GM12891 (cell line): ENCODE measurements around the gene ADAMTSL3.

Experiments
- DNase-seq: peaks from one replicate; pipeline ENCODE4 v3.0.0; 2011; ENCODE audit warnings: low spot score; ENCODE audit not compliant: insufficient read length
- FAIRE-seq: peaks from 2 replicates; lab custom pipeline; 2011; peaks lifted over from hg19 to GRCh38; lab: Jason Lieb, UNC
- PAX5 ChIP-seq: IDR thresholded peaks from 2 replicates; pipeline ENCODE4 v1.6.1; 2011; ENCODE audit warnings: low read length, moderate library complexity, mild to moderate bottlenecking; ENCODE audit not compliant: insufficient read depth, severe bottlenecking
- POLR2A ChIP-seq: IDR thresholded peaks from 2 replicates; pipeline ENCODE4 v1.6.1; 2011; ENCODE audit warnings: low read depth, low read length, control low read depth
- POLR2AphosphoS5 ChIP-seq: IDR thresholded peaks from 2 replicates; pipeline ENCODE4 v1.6.1; 2011; ENCODE audit warnings: low read depth, low read length, control low read depth
- POU2F2 ChIP-seq: IDR thresholded peaks from 2 replicates; pipeline ENCODE4 v1.6.1; 2011; ENCODE audit warnings: low read depth, mild to moderate bottlenecking, control low read depth, low read length, moderate library complexity
- SPI1 ChIP-seq: IDR thresholded peaks from 2 replicates; pipeline ENCODE4 v1.6.1; 2011; ENCODE audit warnings: low read depth, low read length, control low read depth
- TAF1 ChIP-seq: IDR thresholded peaks from 2 replicates; pipeline ENCODE4 v1.6.1; 2011; ENCODE audit warnings: low read depth, low read length, control low read depth

The ADAMTSL3 gene

GRCh38 chr15:83656192-83656591 is 2.3 kb downstream of the ADAMTSL3 start:
- DNase-seq (no peak), FAIRE-seq (no peak)
- no peak for TF ChIP-seq POLR2AphosphoS5
- no peak for TF ChIP-seq TAF1
- TF ChIP-seq PAX5 = no peak
- TF ChIP-seq POLR2A = no peak
- TF ChIP-seq SPI1 = no peak

GRCh38 chr15:83656943-83657528 is 3.1 kb downstream of the ADAMTSL3 start:
- TF ChIP-seq PAX5 (no peak), SPI1 (no peak), POLR2A (no peak), POU2F2 (no peak), POLR2AphosphoS5 (no peak), TAF1 (no peak)
- DNase-seq (no peak), FAIRE-seq (no peak)

GRCh38 chr15:83657549-83657948 is 3.6 kb downstream of the ADAMTSL3 start:
- FAIRE-seq (no peak), DNase-seq (no peak)
- TF ChIP-seq POLR2AphosphoS5 = no peak
- no peak for TF ChIP-seq SPI1
- no peak for TF ChIP-seq PAX5
- TF ChIP-seq POLR2A = no peak
- TF ChIP-seq POU2F2 = no peak
- TF ChIP-seq TAF1 = no peak

- DNase-seq (no peak), FAIRE-seq (no peak)
- TF ChIP-seq PAX5 (no peak), POLR2A (no peak), SPI1 (no peak), POLR2AphosphoS5 (no peak), POU2F2 (no peak), TAF1 (no peak)
These were observed 4.8 kb downstream of the ADAMTSL3 start for GRCh38 chr15:83658430-83659416.

- no peak for TF ChIP-seq POLR2A
- no peak for TF ChIP-seq POU2F2
- TF ChIP-seq SPI1 = no peak
- no peak for TF ChIP-seq PAX5
- TF ChIP-seq POLR2AphosphoS5 = no peak
- DNase-seq (no peak), FAIRE-seq (no peak)
These were observed 5.5 kb downstream of the ADAMTSL3 start for GRCh38 chr15:83659417-83659812.

GRCh38 chr15:83665480-83665879 is 11.6 kb downstream of the ADAMTSL3 start:
- no peak for FAIRE-seq
- TF ChIP-seq TAF1 (no peak), POLR2AphosphoS5 (no peak), POLR2A (no peak), SPI1 (no peak)
- DNase-seq = no peak

GRCh38 chr15:83670672-83671229 is 16.8 kb downstream of the ADAMTSL3 start:
- FAIRE-seq (no peak), DNase-seq (no peak)
- TF ChIP-seq POLR2AphosphoS5 = no peak
- no peak for TF ChIP-seq PAX5
- no peak for TF ChIP-seq POLR2A
- TF ChIP-seq TAF1 = no peak
- no peak for TF ChIP-seq POU2F2
- TF ChIP-seq SPI1 = no peak

- no peak for TF ChIP-seq TAF1
- no peak for TF ChIP-seq POLR2A
- no peak for TF ChIP-seq POU2F2
- no peak for TF ChIP-seq PAX5
- TF ChIP-seq POLR2AphosphoS5 = no peak
- no peak for TF ChIP-seq SPI1
- DNase-seq = no peak
These were observed 17.7 kb downstream of the ADAMTSL3 start for GRCh38 chr15:83671603-83672002.

GRCh38 chr15:83673385-83673784 is 19.5 kb downstream of the ADAMTSL3 start:
- no peak for FAIRE-seq
- TF ChIP-seq POLR2A (no peak), TAF1 (no peak), POLR2AphosphoS5 (no peak), PAX5 (no peak), POU2F2 (no peak), SPI1 (no peak)

More at GRCh38 chr15:83671603-83672002, 17.7 kb downstream of the ADAMTSL3 start:
- no peak for FAIRE-seq

GRCh38 chr15:83682476-83683088 is 28.7 kb downstream of the ADAMTSL3 start:
- TF ChIP-seq SPI1 = no peak
- no peak for TF ChIP-seq POLR2AphosphoS5
- TF ChIP-seq PAX5 = no peak
- TF ChIP-seq TAF1 = no peak
- FAIRE-seq = no peak

More at GRCh38 chr15:83673385-83673784, 19.5 kb downstream of the ADAMTSL3 start:
- DNase-seq = no peak

More at GRCh38 chr15:83682476-83683088, 28.7 kb downstream of the ADAMTSL3 start:
- DNase-seq = no peak
